Spinal cord (tissue), 10 donors: ENCODE results near the gene ZNG1C. TPM values are rescaled to one million over a fixed set of nuclear protein-coding genes. Genes with fewer than 3 reads are reported as not detected.
"Not testable (repeated sequence)": the region's sequence is repeated elsewhere in the genome, so short reads cannot be mapped to it uniquely, and the experiment has no call there.

Source experiments
- DNase-seq, 6 donors: peaks; one replicate each; pipeline versions ENCODE4 v3.0.0 to v3.0.0-alpha.2; 2013 to 2015; ENCODE audit warnings: low spot score in 6 of 6, low read depth in 4 of 6
- H3K27ac ChIP-seq: one replicate; pipeline ENCODE4 v1.5.1; 2013; ENCODE audit warnings: low read depth, low read length, control low read depth
- H3K27me3 ChIP-seq: one replicate; pipeline ENCODE4 v1.6.1; 2013; ENCODE audit warnings: low read length; ENCODE audit not compliant: control insufficient read depth, insufficient read depth
- H3K36me3 ChIP-seq: one replicate; pipeline ENCODE4 v1.6.1; 2013; ENCODE audit warnings: low read length; ENCODE audit not compliant: control insufficient read depth, insufficient read depth
- H3K4me1 ChIP-seq: one replicate; pipeline ENCODE4 v1.6.1; 2013; ENCODE audit warnings: low read length; ENCODE audit not compliant: control insufficient read depth, insufficient read depth
- H3K4me3 ChIP-seq: one replicate; pipeline ENCODE4 v1.5.1; 2013; ENCODE audit warnings: low read depth, low read length, control low read depth
- H3K9me3 ChIP-seq: one replicate; pipeline ENCODE4 v1.6.1; 2013; ENCODE audit warnings: low read length; ENCODE audit not compliant: control insufficient read depth, insufficient read depth
- WGBS: methylation state at CpG from one replicate; pipeline ENCODE4 v1.1.5; 2013; ENCODE audit warnings: missing lambda C conversion rate; ENCODE audit not compliant: insufficient coverage; 5-methylcytosine and 5-hydroxymethylcytosine counted together
- polyA plus RNA-seq, 2 donors: library from polyadenylated mRNA; unstranded; fragments of 120-200 nt; gene quantifications; one replicate each; pipeline ENCODE4 v1.2.1, GENCODE V29; 2013; ENCODE audit not compliant: insufficient read length in 2 of 2
- total RNA-seq, 2 donors: library from RNA; depleted of rRNA in 1 of 2; stranded (reverse); fragments of 120-200 nt in 1 of 2; fragments of >200 nt in 1 of 2; gene quantifications; one replicate each; pipeline versions ENCODE4 v1.2.3 to v1.2.4, GENCODE V29; 2013 to 2014
- donor health status: healthy.

Gene ZNG1C
- total and polyA plus RNA-seq, 4 donors: 23.1 to 30.8 (median 28.1) TPM

DNA sequence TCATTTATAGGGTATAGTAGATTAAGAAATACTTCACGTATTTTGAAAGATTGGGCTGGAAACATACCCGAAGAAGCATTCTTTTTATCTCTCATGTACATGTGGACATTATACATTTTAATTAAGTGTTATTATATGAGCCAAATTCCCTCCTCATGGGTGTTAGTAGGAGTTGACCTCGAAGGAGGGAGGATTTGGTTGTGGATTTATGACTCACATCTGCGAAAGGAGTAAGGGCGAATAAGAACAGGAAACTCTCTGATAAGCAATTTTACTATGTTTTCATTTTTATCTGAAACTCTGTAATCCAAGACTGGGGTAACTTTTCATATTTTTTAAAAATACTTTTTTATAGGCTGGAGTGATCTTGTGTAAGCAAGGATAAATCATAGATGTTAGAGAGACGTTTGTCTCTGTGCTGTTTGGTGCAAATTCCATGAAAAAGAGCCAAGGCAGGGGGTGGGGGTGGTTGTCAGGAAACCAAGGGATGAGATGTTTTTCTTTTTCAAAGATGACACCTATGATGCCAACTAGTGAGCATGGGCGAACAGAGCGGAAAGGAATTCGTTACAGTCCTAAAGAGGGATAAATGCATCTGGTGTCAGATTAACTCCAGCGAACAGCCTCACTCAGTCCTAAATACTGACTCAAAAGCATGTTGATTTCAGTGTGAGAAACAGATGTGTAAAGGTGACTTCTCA is 95.0 kb downstream of the ZNG1C start:
- not testable (repeated sequence) for H3K36me3 ChIP-seq, DNase-seq, H3K9me3 ChIP-seq, H3K27ac ChIP-seq, H3K27me3 ChIP-seq, H3K4me3 ChIP-seq, H3K4me1 ChIP-seq
- WGBS: no CpG with 5 or more reads among the region's 10 CpGs

DNA sequence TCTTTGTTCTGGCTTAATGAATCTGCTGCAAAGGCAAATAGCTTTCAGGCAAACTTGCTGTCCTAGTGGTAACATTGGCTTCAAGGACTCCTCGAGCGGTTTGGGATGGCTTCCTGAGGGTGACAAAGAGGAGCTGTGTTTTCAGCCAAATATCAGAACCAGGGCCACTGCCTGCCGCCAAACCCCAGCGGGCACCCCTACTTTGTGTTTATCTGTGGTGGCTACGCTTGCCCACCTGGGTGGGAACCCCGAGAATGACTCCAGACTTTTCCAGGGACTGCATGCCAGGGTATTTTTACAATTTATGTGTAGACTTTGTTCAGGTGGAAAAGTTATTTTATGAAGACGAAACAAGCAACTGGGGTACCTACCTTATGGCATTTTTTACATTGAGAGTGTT is 96.2 kb downstream of the ZNG1C start:
- not testable (repeated sequence) for H3K27me3 ChIP-seq, DNase-seq, H3K9me3 ChIP-seq, H3K4me3 ChIP-seq, H3K36me3 ChIP-seq, H3K27ac ChIP-seq, H3K4me1 ChIP-seq
- 100% methylated on average over 2 of the region's 7 CpGs for WGBS

DNA sequence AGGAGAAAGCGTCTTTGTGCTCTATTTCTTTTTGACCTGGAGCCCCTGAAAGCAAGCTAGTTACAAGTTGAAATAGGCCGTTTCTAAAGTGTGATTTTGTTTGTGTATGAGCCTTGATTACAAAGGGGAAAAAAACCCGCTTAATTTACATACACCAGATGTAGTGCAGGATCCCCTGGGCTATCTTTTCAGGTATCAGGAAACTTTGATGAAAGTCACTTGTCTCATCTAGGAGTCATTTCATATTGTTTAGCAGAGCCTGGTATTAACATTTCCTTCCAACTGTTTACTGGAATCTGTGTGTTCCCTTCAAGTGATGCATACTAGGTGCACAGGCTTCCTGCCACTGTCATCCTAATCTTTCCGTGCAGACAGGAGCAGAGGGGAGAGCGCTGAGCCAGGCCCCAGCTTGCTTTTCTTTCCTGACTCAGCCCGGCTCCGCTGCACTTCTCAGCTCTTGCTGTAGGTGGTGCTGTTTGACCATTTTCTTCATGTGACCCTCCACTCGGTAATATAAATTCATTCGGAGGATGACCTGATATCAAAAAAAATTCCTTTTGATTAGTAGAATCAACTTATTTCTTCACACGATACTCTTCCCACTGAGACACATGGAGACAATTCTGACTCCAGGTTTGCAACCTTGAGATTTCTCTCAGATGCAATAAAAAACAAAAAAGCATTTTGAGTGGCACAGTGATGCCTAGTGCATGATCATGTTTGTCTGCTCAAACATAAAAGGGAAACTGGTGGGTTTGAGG is 100.7 kb downstream of the ZNG1C start:
- H3K9me3 ChIP-seq, H3K4me1 ChIP-seq, H3K27me3 ChIP-seq, H3K36me3 ChIP-seq, H3K4me3 ChIP-seq, H3K27ac ChIP-seq: not testable (repeated sequence)
- DNase-seq: peak in 2 of 6 donors; percentile 0 to 1
- no CpG with 5 or more reads among the region's 10 CpGs for WGBS

DNA sequence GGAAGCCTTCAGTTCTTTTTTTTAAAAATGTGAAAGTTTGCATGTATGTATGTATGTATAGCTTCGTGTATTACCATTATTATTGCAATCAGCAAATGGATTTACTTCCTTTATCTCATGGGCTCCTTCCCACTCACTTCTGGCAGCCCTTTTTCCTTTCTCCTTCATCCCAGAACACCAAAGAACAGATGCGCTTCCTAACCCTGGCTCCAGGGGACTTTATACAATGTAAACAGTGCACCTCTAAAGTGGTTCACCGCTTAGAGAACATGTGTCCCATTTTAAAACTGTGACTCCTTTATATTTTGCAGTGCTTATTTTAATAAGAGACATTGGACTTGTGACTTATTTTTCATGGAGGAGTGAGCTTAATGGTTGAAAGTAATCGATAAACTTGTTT is 101.5 kb downstream of the ZNG1C start:
- not testable (repeated sequence) for H3K36me3 ChIP-seq, H3K9me3 ChIP-seq, H3K4me3 ChIP-seq, H3K4me1 ChIP-seq, H3K27me3 ChIP-seq, H3K27ac ChIP-seq, DNase-seq
- WGBS: 83% methylated on average over 1 of the region's 4 CpGs

DNA sequence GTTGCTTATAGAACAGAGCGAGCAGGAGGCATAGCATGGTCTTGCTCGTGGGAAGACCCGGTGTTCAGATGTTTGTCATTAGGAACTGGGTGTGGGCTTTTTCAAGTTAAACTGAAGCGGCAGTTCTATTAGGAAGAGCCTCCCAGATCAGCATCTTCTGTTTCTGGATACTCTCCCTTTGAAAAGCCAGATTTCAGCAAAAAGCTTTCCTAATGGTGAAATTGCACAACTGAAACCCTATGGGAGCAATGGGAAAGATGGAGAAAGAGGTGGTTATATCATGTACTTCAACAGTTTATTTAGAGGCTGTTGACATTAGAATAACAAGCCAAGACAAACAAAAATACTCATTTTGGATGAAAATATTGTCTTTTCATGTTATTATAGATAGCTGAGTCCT is 102.2 kb downstream of the ZNG1C start:
- H3K27me3 ChIP-seq, H3K4me1 ChIP-seq, H3K4me3 ChIP-seq, H3K27ac ChIP-seq, H3K9me3 ChIP-seq, H3K36me3 ChIP-seq, DNase-seq: not testable (repeated sequence)
- no CpG with 5 or more reads among the region's 4 CpGs for WGBS

Other genes with a start within 250 kb of the ZNG1C start
- under 1 TPM in 1 of 2 donors, not detected in 1; 0.17 TPM for gene FOXD4L3, start 60.9 kb downstream of the ZNG1C start, total RNA-seq
- gene FOXD4L3, start 60.9 kb downstream of the ZNG1C start, polyA plus RNA-seq: under 1 TPM; 0.24 to 0.81 TPM
- 10 to 100 TPM; 16.8 to 55.9 TPM for gene PGM5, start 114.6 kb downstream of the ZNG1C start, total RNA-seq
- 10 to 100 TPM in 1 of 2 donors, 1 to 10 TPM in 1; 5.2 to 11.5 TPM for gene PGM5, start 114.6 kb downstream of the ZNG1C start, polyA plus RNA-seq